CD4-positive, alpha-beta T cell treated with Interferon alpha-2 for 1 hour (primary cell): ENCODE measurements around the gene ARRB2.
"Not testable (repeated sequence)": the region's sequence is repeated elsewhere in the genome, so short reads cannot be mapped to it uniquely, and the experiment has no call there.

Source experiments
- DNase-seq, 2 donors: peaks; one replicate each; pipeline ENCODE4 v3.0.0-alpha.2; 2020 to 2022

ARRB2 gene

GRCh38 chr17:4703330-4703691, 7.1 kb upstream of the ARRB2 start:
- no peak for DNase-seq

GRCh38 chr17:4704574-4704907, 5.9 kb upstream of the ARRB2 start:
- DNase-seq = not testable (repeated sequence)

- DNase-seq = no peak
These were observed 5.4 kb upstream of the ARRB2 start for GRCh38 chr17:4704991-4705390.

- DNase-seq = no peak
These were observed 4.3 kb upstream of the ARRB2 start for GRCh38 chr17:4706121-4706520.

GRCh38 chr17:4708436-4708835, 2.0 kb upstream of the ARRB2 start:
- peak; percentile 66 to 80 for DNase-seq

- DNase-seq = peak; percentile 64 to 66
These were observed 532 bp downstream of the ARRB2 start for GRCh38 chr17:4710693-4711634.

- DNase-seq = peak in 1 of 2 donors; percentile 59
These were observed 1.3 kb downstream of the ARRB2 start for GRCh38 chr17:4711661-4712181.

- peak in 1 of 2 donors; percentile 47 for DNase-seq
These were observed 2.1 kb downstream of the ARRB2 start for GRCh38 chr17:4712526-4712925.

GRCh38 chr17:4714340-4715062, 4.1 kb downstream of the ARRB2 start:
- peak; percentile 69 to 73 for DNase-seq

- DNase-seq = peak; percentile 40 to 72
These were observed 4.8 kb downstream of the ARRB2 start for GRCh38 chr17:4715063-4715744.

GRCh38 chr17:4716081-4716480, 5.6 kb downstream of the ARRB2 start:
- no peak for DNase-seq

- DNase-seq = no peak
These were observed 7.4 kb downstream of the ARRB2 start for GRCh38 chr17:4717791-4718190.

GRCh38 chr17:4718276-4718675, 7.8 kb downstream of the ARRB2 start:
- DNase-seq = no peak

- DNase-seq = no peak
These were observed 8.7 kb downstream of the ARRB2 start for GRCh38 chr17:4719146-4719545.

- DNase-seq = no peak
These were observed 9.3 kb downstream of the ARRB2 start for GRCh38 chr17:4719684-4720221.

GRCh38 chr17:4720787-4721186, 10.4 kb downstream of the ARRB2 start:
- no peak for DNase-seq

- DNase-seq = peak in 1 of 2 donors; percentile 42
These were observed 11.0 kb downstream of the ARRB2 start for GRCh38 chr17:4721203-4722135.

GRCh38 chr17:4722678-4723240, 12.3 kb downstream of the ARRB2 start:
- no peak for DNase-seq

GRCh38 chr17:4724650-4725049, 14.2 kb downstream of the ARRB2 start:
- no peak for DNase-seq

GRCh38 chr17:4725646-4726310, 15.3 kb downstream of the ARRB2 start:
- DNase-seq = peak in 1 of 2 donors; percentile 45

GRCh38 chr17:4728124-4728523, 17.7 kb downstream of the ARRB2 start:
- peak in 1 of 2 donors; percentile 38 for DNase-seq
